WTC11 (cell line): ENCODE data around the gene CACNA1C. TPM values are rescaled to one million over a fixed set of nuclear protein-coding genes. Genes with fewer than 3 reads are reported as not detected.

Experiments
- ATAC-seq: fragments of 200-7000 bp; cut with Tn5 transposase; 2 replicates; pipeline ENCODE4 v1.10.0; 2021; ENCODE audit warnings: mild to moderate bottlenecking, moderate library complexity
- CTCF ChIA-PET: fragments of 300-600 bp; sonication (Branson Sonifier 250); formaldehyde crosslinking; loops from one replicate; lab custom pipeline; 2021; ENCODE audit warnings: antibody characterized with exemption; lab: Charles Lee
- POLR2A ChIA-PET: fragments of 350-600 bp; sonication (Branson Sonifier 250); formaldehyde crosslinking; loops from one replicate; lab custom pipeline; 2021; ENCODE audit warnings: antibody characterized with exemption; lab: Charles Lee
- DNase-seq: peaks from one replicate; pipeline ENCODE4 v3.0.0; 2021; ENCODE audit warnings: low spot score
- H3K27ac Mint-ChIP-seq: 2 replicates; pipeline ENCODE4 v1.8.0; 2021; ENCODE audit warnings: mixed read lengths
- H3K27me3 Mint-ChIP-seq: 2 replicates; pipeline ENCODE4 v1.8.0; 2021; ENCODE audit warnings: low read depth, mild to moderate bottlenecking, moderate library complexity, mixed read lengths
- H3K36me3 Mint-ChIP-seq: 2 replicates; pipeline ENCODE4 v1.8.0; 2021; ENCODE audit warnings: mixed read lengths
- H3K4me1 Mint-ChIP-seq: 2 replicates; pipeline ENCODE4 v1.8.0; 2022; ENCODE audit warnings: mixed read lengths
- H3K4me3 Mint-ChIP-seq: 2 replicates; pipeline ENCODE4 v1.8.0; 2021; ENCODE audit warnings: mild to moderate bottlenecking, moderate library complexity, mixed read lengths
- H3K9me3 Mint-ChIP-seq: 2 replicates; pipeline ENCODE4 v1.8.0; 2021; ENCODE audit warnings: mixed read lengths
- CBFB ChIP-seq: sonication (generic); formaldehyde crosslinking; IDR thresholded peaks from 2 replicates; pipeline ENCODE4 v1.8.1; 2022; ENCODE audit warnings: mild to moderate bottlenecking, low read depth, missing genetic modification reagents
- FOXK1 ChIP-seq: sonication (generic); formaldehyde crosslinking; IDR thresholded peaks from 2 replicates; pipeline ENCODE4 v1.8.0; 2022; ENCODE audit warnings: mild to moderate bottlenecking, moderate library complexity, missing genetic modification reagents
- IRF2 ChIP-seq: sonication (generic); formaldehyde crosslinking; IDR thresholded peaks from 2 replicates; pipeline ENCODE4 v1.8.0; 2022; ENCODE audit warnings: low read depth, missing genetic modification reagents, borderline replicate concordance
- JAZF1 ChIP-seq: fragments of 250-450 bp; sonication (Bioruptor Pico); IDR thresholded peaks from 2 replicates; pipeline ENCODE4 v1.9.0; 2021; ENCODE audit warnings: moderate library complexity, mild to moderate bottlenecking, inconsistent platforms
- KAT7 ChIP-seq: sonication (generic); formaldehyde crosslinking; IDR thresholded peaks from 2 replicates; pipeline ENCODE4 v1.8.1; 2023; ENCODE audit warnings: missing genetic modification reagents, mild to moderate bottlenecking, borderline replicate concordance
- MXD4 ChIP-seq: fragments of 250-450 bp; sonication (Bioruptor Pico); IDR thresholded peaks from 2 replicates; pipeline ENCODE4 v1.8.0; 2021; ENCODE audit warnings: mild to moderate bottlenecking, moderate library complexity, borderline replicate concordance
- SP1 ChIP-seq: sonication (generic); formaldehyde crosslinking; conservative IDR thresholded peaks from 2 replicates; pipeline ENCODE4 v1.8.1; 2022; ENCODE audit warnings: missing genetic modification reagents
- ZNF219 ChIP-seq: sonication (generic); formaldehyde crosslinking; IDR thresholded peaks from 2 replicates; pipeline ENCODE4 v1.8.0; 2023; ENCODE audit warnings: missing genetic modification reagents, mild to moderate bottlenecking, borderline replicate concordance
- ZNF396 ChIP-seq: fragments of 250-450 bp; sonication (Bioruptor Pico); IDR thresholded peaks from 2 replicates; pipeline ENCODE4 v1.8.0; 2021; ENCODE audit warnings: mild to moderate bottlenecking, moderate library complexity, borderline replicate concordance
- total RNA-seq: library from RNA; stranded (reverse); gene quantifications from 3 replicates; pipeline ENCODE4 v1.2.3, GENCODE V29; 2021
- TF ChIP-seq, protein P1 (sequence below): sonication (generic); formaldehyde crosslinking; IDR thresholded peaks from 2 replicates; pipeline ENCODE4 v1.8.0; 2023; ENCODE audit warnings: missing genetic modification reagents, mild to moderate bottlenecking, borderline replicate concordance
- TF ChIP-seq, protein P2 (sequence below): sonication (generic); formaldehyde crosslinking; IDR thresholded peaks from 2 replicates; pipeline ENCODE4 v1.8.1; 2023; ENCODE audit warnings: mild to moderate bottlenecking, missing genetic modification reagents, moderate library complexity
- TF ChIP-seq, protein P3 (sequence below): sonication (generic); formaldehyde crosslinking; IDR thresholded peaks from 2 replicates; pipeline ENCODE4 v1.8.1; 2023; ENCODE audit warnings: mild to moderate bottlenecking, missing genetic modification reagents, borderline replicate concordance
- TF ChIP-seq, protein P4 (sequence below): sonication (generic); formaldehyde crosslinking; IDR thresholded peaks from 2 replicates; pipeline ENCODE4 v1.8.1; 2022; ENCODE audit warnings: mild to moderate bottlenecking, moderate library complexity, missing genetic modification reagents
- TF ChIP-seq, protein P5 (sequence below): fragments of 250-450 bp; sonication (Bioruptor Pico); IDR thresholded peaks from 2 replicates; pipeline ENCODE4 v1.9.0; 2021; ENCODE audit warnings: mild to moderate bottlenecking
- TF ChIP-seq, protein P6 (sequence below): fragments of 250-450 bp; sonication (Bioruptor Pico); IDR thresholded peaks from 2 replicates; pipeline ENCODE4 v1.9.0; 2021; ENCODE audit warnings: moderate library complexity, mild to moderate bottlenecking, inconsistent platforms, borderline replicate concordance

Gene CACNA1C
- total RNA-seq, 1 experiment from 2014 or later = 1.7 TPM

DNA sequence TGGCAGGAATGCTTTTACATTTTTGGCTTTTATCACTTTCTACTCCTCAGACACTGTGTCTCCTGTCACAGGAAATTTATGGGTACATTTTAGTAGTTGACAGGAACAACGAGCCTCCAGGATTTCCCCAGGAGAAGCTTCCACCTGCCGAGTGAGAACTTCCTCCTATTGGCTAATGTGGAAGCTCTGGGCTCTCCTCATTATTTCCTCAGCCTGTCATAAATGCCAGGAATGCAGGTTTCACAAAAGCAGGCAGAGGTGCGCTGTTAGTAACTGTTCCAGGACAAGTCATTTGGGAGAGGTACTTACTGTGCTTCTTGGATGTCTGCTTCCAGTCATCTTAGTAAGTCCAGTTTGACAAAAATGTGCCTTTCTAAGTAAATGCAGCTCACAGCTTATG lies 29.4 kb upstream of the CACNA1C start:
- TF ChIP-seq, protein P1, sequence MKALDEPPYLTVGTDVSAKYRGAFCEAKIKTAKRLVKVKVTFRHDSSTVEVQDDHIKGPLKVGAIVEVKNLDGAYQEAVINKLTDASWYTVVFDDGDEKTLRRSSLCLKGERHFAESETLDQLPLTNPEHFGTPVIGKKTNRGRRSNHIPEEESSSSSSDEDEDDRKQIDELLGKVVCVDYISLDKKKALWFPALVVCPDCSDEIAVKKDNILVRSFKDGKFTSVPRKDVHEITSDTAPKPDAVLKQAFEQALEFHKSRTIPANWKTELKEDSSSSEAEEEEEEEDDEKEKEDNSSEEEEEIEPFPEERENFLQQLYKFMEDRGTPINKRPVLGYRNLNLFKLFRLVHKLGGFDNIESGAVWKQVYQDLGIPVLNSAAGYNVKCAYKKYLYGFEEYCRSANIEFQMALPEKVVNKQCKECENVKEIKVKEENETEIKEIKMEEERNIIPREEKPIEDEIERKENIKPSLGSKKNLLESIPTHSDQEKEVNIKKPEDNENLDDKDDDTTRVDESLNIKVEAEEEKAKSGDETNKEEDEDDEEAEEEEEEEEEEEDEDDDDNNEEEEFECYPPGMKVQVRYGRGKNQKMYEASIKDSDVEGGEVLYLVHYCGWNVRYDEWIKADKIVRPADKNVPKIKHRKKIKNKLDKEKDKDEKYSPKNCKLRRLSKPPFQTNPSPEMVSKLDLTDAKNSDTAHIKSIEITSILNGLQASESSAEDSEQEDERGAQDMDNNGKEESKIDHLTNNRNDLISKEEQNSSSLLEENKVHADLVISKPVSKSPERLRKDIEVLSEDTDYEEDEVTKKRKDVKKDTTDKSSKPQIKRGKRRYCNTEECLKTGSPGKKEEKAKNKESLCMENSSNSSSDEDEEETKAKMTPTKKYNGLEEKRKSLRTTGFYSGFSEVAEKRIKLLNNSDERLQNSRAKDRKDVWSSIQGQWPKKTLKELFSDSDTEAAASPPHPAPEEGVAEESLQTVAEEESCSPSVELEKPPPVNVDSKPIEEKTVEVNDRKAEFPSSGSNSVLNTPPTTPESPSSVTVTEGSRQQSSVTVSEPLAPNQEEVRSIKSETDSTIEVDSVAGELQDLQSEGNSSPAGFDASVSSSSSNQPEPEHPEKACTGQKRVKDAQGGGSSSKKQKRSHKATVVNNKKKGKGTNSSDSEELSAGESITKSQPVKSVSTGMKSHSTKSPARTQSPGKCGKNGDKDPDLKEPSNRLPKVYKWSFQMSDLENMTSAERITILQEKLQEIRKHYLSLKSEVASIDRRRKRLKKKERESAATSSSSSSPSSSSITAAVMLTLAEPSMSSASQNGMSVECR (CRISPR knock-in tag) = no peak
- TF ChIP-seq CBFB (CRISPR knock-in tag) (no peak), FOXK1 (CRISPR knock-in tag) (no peak), JAZF1 (CRISPR knock-in tag) (no peak), KAT7 (no peak), ZNF396 (CRISPR knock-in tag) (no peak), ZNF219 (CRISPR knock-in tag) (no peak), MXD4 (CRISPR knock-in tag) (no peak), SP1 (CRISPR knock-in tag) (no peak), IRF2 (CRISPR knock-in tag) (no peak)
- TF ChIP-seq, protein P2, sequence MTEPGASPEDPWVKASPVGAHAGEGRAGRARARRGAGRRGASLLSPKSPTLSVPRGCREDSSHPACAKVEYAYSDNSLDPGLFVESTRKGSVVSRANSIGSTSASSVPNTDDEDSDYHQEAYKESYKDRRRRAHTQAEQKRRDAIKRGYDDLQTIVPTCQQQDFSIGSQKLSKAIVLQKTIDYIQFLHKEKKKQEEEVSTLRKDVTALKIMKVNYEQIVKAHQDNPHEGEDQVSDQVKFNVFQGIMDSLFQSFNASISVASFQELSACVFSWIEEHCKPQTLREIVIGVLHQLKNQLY (CRISPR knock-in tag) = no peak
- TF ChIP-seq, protein P3, sequence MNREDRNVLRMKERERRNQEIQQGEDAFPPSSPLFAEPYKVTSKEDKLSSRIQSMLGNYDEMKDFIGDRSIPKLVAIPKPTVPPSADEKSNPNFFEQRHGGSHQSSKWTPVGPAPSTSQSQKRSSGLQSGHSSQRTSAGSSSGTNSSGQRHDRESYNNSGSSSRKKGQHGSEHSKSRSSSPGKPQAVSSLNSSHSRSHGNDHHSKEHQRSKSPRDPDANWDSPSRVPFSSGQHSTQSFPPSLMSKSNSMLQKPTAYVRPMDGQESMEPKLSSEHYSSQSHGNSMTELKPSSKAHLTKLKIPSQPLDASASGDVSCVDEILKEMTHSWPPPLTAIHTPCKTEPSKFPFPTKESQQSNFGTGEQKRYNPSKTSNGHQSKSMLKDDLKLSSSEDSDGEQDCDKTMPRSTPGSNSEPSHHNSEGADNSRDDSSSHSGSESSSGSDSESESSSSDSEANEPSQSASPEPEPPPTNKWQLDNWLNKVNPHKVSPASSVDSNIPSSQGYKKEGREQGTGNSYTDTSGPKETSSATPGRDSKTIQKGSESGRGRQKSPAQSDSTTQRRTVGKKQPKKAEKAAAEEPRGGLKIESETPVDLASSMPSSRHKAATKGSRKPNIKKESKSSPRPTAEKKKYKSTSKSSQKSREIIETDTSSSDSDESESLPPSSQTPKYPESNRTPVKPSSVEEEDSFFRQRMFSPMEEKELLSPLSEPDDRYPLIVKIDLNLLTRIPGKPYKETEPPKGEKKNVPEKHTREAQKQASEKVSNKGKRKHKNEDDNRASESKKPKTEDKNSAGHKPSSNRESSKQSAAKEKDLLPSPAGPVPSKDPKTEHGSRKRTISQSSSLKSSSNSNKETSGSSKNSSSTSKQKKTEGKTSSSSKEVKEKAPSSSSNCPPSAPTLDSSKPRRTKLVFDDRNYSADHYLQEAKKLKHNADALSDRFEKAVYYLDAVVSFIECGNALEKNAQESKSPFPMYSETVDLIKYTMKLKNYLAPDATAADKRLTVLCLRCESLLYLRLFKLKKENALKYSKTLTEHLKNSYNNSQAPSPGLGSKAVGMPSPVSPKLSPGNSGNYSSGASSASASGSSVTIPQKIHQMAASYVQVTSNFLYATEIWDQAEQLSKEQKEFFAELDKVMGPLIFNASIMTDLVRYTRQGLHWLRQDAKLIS (CRISPR knock-in tag) = no peak
- TF ChIP-seq, protein P4, sequence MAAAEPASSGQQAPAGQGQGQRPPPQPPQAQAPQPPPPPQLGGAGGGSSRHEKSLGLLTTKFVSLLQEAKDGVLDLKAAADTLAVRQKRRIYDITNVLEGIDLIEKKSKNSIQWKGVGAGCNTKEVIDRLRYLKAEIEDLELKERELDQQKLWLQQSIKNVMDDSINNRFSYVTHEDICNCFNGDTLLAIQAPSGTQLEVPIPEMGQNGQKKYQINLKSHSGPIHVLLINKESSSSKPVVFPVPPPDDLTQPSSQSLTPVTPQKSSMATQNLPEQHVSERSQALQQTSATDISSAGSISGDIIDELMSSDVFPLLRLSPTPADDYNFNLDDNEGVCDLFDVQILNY (CRISPR knock-in tag) = no peak
- TF ChIP-seq, protein P5, sequence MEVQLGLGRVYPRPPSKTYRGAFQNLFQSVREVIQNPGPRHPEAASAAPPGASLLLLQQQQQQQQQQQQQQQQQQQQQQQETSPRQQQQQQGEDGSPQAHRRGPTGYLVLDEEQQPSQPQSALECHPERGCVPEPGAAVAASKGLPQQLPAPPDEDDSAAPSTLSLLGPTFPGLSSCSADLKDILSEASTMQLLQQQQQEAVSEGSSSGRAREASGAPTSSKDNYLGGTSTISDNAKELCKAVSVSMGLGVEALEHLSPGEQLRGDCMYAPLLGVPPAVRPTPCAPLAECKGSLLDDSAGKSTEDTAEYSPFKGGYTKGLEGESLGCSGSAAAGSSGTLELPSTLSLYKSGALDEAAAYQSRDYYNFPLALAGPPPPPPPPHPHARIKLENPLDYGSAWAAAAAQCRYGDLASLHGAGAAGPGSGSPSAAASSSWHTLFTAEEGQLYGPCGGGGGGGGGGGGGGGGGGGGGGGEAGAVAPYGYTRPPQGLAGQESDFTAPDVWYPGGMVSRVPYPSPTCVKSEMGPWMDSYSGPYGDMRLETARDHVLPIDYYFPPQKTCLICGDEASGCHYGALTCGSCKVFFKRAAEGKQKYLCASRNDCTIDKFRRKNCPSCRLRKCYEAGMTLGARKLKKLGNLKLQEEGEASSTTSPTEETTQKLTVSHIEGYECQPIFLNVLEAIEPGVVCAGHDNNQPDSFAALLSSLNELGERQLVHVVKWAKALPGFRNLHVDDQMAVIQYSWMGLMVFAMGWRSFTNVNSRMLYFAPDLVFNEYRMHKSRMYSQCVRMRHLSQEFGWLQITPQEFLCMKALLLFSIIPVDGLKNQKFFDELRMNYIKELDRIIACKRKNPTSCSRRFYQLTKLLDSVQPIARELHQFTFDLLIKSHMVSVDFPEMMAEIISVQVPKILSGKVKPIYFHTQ (CRISPR knock-in tag) = no peak
- TF ChIP-seq, protein P6, sequence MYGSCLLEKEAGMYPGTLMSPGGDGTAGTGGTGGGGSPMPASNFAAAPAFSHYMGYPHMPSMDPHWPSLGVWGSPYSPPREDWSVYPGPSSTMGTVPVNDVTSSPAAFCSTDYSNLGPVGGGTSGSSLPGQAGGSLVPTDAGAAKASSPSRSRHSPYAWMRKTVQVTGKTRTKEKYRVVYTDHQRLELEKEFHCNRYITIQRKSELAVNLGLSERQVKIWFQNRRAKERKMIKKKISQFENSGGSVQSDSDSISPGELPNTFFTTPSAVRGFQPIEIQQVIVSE = no peak
- Mint-ChIP-seq H3K4me3 (no peak overlapping the region), H3K9me3 (no peaks in the 10 kb centered on the region; the same call in 1 of the 2 replicates), H3K4me1 (peaks cover 6% of the 10 kb centered on the region), H3K36me3 (no peaks in the 10 kb centered on the region), H3K27ac (no peak overlapping the region), H3K27me3 (no peaks in the 10 kb centered on the region)
- ChIA-PET POLR2A (no interaction called here), CTCF (interaction anchor here (2.5 kb wide), 1 partner anchor 12 kb away, joined by 9 read pairs; no protein-coding TSS in a partner anchor)
- ATAC-seq (peak; percentile 44; the same call in 1 of the 2 replicates), DNase-seq (no peak)
